DMS 273 treated with DMSO at 0.1 percent for 48 hours (cell line): Measurements from ENCODE around the gene LRRC10B.
A peak's percentile ranks its signal among the peaks of the same experiment; 100 is the strongest.

Experiments used
- DNase-seq: peaks from one replicate; lab custom pipeline; 2025; lab: John Stamatoyannopoulos, UW

Gene LRRC10B

GRCh38 chr11:61531044-61531443 is 22.5 kb downstream of the LRRC10B start:
- DNase-seq = no peak

GRCh38 chr11:61532134-61533038 is 23.8 kb downstream of the LRRC10B start:
- no peak for DNase-seq

- DNase-seq = no peak
Measured at GRCh38 chr11:61533039-61533375, 24.5 kb downstream of the LRRC10B start.

GRCh38 chr11:61533401-61533800 is 24.9 kb downstream of the LRRC10B start:
- no peak for DNase-seq

GRCh38 chr11:61534025-61534932 is 25.7 kb downstream of the LRRC10B start:
- no peak for DNase-seq

- DNase-seq = no peak
Measured at GRCh38 chr11:61534933-61535839, 26.6 kb downstream of the LRRC10B start.

GRCh38 chr11:61535998-61536675 is 27.6 kb downstream of the LRRC10B start:
- no peak for DNase-seq

GRCh38 chr11:61536676-61537270 is 28.2 kb downstream of the LRRC10B start:
- no peak for DNase-seq

GRCh38 chr11:61537326-61537725 is 28.8 kb downstream of the LRRC10B start:
- DNase-seq = no peak

- DNase-seq = no peak
Measured at GRCh38 chr11:61538636-61538961, 30.1 kb downstream of the LRRC10B start.

- DNase-seq = no peak
Measured at GRCh38 chr11:61539006-61539405, 30.5 kb downstream of the LRRC10B start.

- DNase-seq = no peak
Measured at GRCh38 chr11:61539831-61540357, 31.3 kb downstream of the LRRC10B start.

- no peak for DNase-seq
Measured at GRCh38 chr11:61540528-61540927, 32.0 kb downstream of the LRRC10B start.

GRCh38 chr11:61541598-61541997 is 33.0 kb downstream of the LRRC10B start:
- peak; percentile 73 for DNase-seq

GRCh38 chr11:61542024-61542461 is 33.5 kb downstream of the LRRC10B start:
- DNase-seq = no peak

- DNase-seq = no peak
Measured at GRCh38 chr11:61542705-61543104, 34.2 kb downstream of the LRRC10B start.

GRCh38 chr11:61543606-61544306 is 35.2 kb downstream of the LRRC10B start:
- no peak for DNase-seq

- no peak for DNase-seq
Measured at GRCh38 chr11:61544466-61544865, 35.9 kb downstream of the LRRC10B start.

GRCh38 chr11:61545341-61545740 is 36.8 kb downstream of the LRRC10B start:
- no peak for DNase-seq

GRCh38 chr11:61545921-61546320 is 37.4 kb downstream of the LRRC10B start:
- DNase-seq = no peak
